ENCODE results near the gene AP1AR.

GRCh38 chr4:112296949-112297880 lies 65.6 kb downstream of the AP1AR start, which contains the start of gene ALPK1:
- no peak for TF ChIP-seq CTCF (IDR thresholded peaks at IDR 0.05)
- no peak for TF ChIP-seq POLR2A (IDR thresholded peaks at IDR 0.05)
